Smooth muscle cell (in vitro differentiated cells): Measurements from ENCODE around the gene GRAMD2A. TPM values are rescaled to one million over a fixed set of nuclear protein-coding genes. Genes with fewer than 3 reads are reported as not detected.

ENCODE experiments used
- DNase-seq: peaks from one replicate; lab custom pipeline; 2025; ENCODE audit not compliant: unreplicated experiment; lab: John Stamatoyannopoulos, UW
- H2AFZ ChIP-seq: fragments of 200-600 bp; sonication (generic); 2 replicates; pipeline ENCODE4 v1.6.0; 2016; ENCODE audit warnings: antibody characterized with exemption, low read depth, mild to moderate bottlenecking
- H3F3A ChIP-seq: fragments of 200-600 bp; sonication (generic); 2 replicates; pipeline ENCODE4 v1.6.0; 2017; ENCODE audit warnings: antibody characterized with exemption, low read depth
- H3K27ac ChIP-seq: fragments of 200-600 bp; sonication (generic); 2 replicates; pipeline ENCODE4 v1.5.1; 2016; ENCODE audit warnings: low read depth, mild to moderate bottlenecking
- H3K27me3 ChIP-seq: fragments of 200-600 bp; sonication (generic); 2 replicates; pipeline ENCODE4 v1.6.1; 2016; ENCODE audit warnings: low read depth, mild to moderate bottlenecking
- H3K36me3 ChIP-seq: fragments of 200-600 bp; sonication (generic); 2 replicates; pipeline ENCODE4 v1.5.1; 2016; ENCODE audit warnings: low read depth
- H3K4me1 ChIP-seq: fragments of 200-600 bp; sonication (generic); 2 replicates; pipeline ENCODE4 v1.5.1; 2016; ENCODE audit warnings: low read depth
- H3K4me2 ChIP-seq: fragments of 200-600 bp; sonication (generic); 2 replicates; pipeline ENCODE4 v1.6.0; 2016; ENCODE audit warnings: mild to moderate bottlenecking
- H3K4me3 ChIP-seq: fragments of 200-600 bp; sonication (generic); 2 replicates; pipeline ENCODE4 v1.5.1; 2016; ENCODE audit warnings: mild to moderate bottlenecking
- H3K79me2 ChIP-seq: fragments of 200-600 bp; sonication (generic); 2 replicates; pipeline ENCODE4 v1.6.0; 2016; ENCODE audit warnings: low read depth, mild to moderate bottlenecking
- H3K9ac ChIP-seq: fragments of 200-600 bp; sonication (generic); 2 replicates; pipeline ENCODE4 v1.6.0; 2016; ENCODE audit warnings: low read depth
- H3K9me3 ChIP-seq: fragments of 200-600 bp; sonication (generic); replicated peaks from 2 replicates; pipeline ENCODE4 v1.5.1; 2016; ENCODE audit warnings: low read depth
- H4K20me1 ChIP-seq: fragments of 200-600 bp; sonication (generic); 2 replicates; pipeline ENCODE4 v1.6.0; 2016; ENCODE audit warnings: low read depth
- whole genome bisulfite sequencing: methylation state at CpG from one replicate; pipeline ENCODE4 v1.1.7; 2016; ENCODE audit warnings: low lambda C conversion rate; 5-methylcytosine and 5-hydroxymethylcytosine counted together
- polyA plus RNA-seq: library from polyadenylated mRNA; unstranded; fragments of >200 nt; fragmentation: Nextera tagmentation; extraction: Ambion mirVana; gene quantifications from 2 replicates; pipeline ENCODE4 v1.2.1, GENCODE V29; 2016
- total RNA-seq: library from RNA; depleted of rRNA; stranded (reverse); fragments of >200 nt; gene quantifications from 2 replicates; pipeline ENCODE4 v1.2.3, GENCODE V29; 2014
- TF ChIP-seq, protein P1 (sequence below): fragments of 200-600 bp; sonication (generic); IDR thresholded peaks from 2 replicates; pipeline ENCODE4 v1.5.1; 2017; ENCODE audit warnings: borderline replicate concordance, mild to moderate bottlenecking, antibody characterized with exemption; ENCODE audit not compliant: insufficient read depth, poor library complexity, severe bottlenecking

The GRAMD2A gene
- total and polyA plus RNA-seq, 2 experiments from 2014 or later: 0.54 to 2.1 TPM

DNA sequence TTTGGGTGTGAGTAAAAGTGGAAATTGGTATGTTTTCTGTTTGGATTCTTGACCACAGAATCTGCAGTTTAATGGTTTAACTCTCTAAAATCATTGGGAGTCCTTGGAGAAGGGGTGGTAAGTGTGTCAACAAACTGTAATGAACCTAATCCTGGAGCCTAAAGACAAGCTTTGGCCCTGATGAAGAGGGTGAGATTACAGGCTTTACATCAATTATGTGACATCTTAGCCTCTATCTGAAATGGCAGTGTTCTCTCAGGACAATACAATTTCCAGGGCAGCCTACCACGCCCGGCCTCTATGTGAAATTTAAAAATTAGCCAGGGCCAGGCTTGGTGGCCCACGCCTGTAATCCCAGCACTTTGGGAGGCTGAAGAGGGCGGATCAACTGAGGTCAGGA is 37.7 kb upstream of the GRAMD2A start:
- Histone ChIP-seq H3K27ac (no peak overlapping the region), H3K9ac (no peak overlapping the region), H3K4me1 (peaks cover 17% of the 10 kb centered on the region), H3K27me3 (no peaks in the 10 kb centered on the region), H3F3A (peaks cover 22% of the 10 kb centered on the region), H3K9me3 (no peaks in the 10 kb centered on the region), H2AFZ (no peak overlapping the region), H3K36me3 (no peaks in the 10 kb centered on the region), H4K20me1 (no peaks in the 10 kb centered on the region), H3K4me3 (no peak overlapping the region), H3K4me2 (no peak overlapping the region), H3K79me2 (peaks cover 5% of the 10 kb centered on the region)
- DNase-seq: no peak
- TF ChIP-seq, protein P1, sequence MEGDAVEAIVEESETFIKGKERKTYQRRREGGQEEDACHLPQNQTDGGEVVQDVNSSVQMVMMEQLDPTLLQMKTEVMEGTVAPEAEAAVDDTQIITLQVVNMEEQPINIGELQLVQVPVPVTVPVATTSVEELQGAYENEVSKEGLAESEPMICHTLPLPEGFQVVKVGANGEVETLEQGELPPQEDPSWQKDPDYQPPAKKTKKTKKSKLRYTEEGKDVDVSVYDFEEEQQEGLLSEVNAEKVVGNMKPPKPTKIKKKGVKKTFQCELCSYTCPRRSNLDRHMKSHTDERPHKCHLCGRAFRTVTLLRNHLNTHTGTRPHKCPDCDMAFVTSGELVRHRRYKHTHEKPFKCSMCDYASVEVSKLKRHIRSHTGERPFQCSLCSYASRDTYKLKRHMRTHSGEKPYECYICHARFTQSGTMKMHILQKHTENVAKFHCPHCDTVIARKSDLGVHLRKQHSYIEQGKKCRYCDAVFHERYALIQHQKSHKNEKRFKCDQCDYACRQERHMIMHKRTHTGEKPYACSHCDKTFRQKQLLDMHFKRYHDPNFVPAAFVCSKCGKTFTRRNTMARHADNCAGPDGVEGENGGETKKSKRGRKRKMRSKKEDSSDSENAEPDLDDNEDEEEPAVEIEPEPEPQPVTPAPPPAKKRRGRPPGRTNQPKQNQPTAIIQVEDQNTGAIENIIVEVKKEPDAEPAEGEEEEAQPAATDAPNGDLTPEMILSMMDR: no peak
- 100% methylated on average over 4 of the region's 4 CpGs for WGBS

DNA sequence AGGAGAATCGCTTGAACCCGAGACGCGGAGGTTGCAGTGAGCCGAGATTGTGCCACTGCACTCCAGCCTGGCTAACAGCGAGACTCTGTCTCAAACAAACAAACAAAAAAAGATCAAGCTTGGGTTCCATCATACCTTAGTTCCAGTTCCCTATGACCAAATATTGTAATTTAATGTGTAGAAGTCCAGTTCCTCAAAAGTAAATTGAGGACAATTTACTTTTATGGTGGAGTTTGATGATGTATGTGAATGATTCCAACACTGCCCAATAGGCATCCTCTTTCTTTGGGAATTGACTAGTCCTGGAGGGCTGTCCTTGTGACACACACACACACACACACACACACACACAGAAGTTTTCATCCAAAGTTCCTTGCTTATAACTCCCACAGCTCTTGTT is 36.2 kb upstream of the GRAMD2A start:
- peaks cover 30% of the 10 kb centered on the region for H3F3A ChIP-seq
- peaks cover 3% of the 10 kb centered on the region for H4K20me1 ChIP-seq
- TF ChIP-seq, protein P1: no peak
- H2AFZ ChIP-seq: no peak overlapping the region
- no peak overlapping the region for H3K4me2 ChIP-seq
- no peaks in the 10 kb centered on the region for H3K9me3 ChIP-seq
- DNase-seq: no peak
- no peak overlapping the region for H3K9ac ChIP-seq
- no peak overlapping the region for H3K4me3 ChIP-seq
- peaks cover 15% of the 10 kb centered on the region for H3K79me2 ChIP-seq
- H3K27me3 ChIP-seq: no peaks in the 10 kb centered on the region
- peaks cover 23% of the 10 kb centered on the region for H3K4me1 ChIP-seq
- WGBS: 97% methylated on average over 6 of the region's 6 CpGs
- no peak overlapping the region for H3K27ac ChIP-seq
- no peaks in the 10 kb centered on the region for H3K36me3 ChIP-seq

DNA sequence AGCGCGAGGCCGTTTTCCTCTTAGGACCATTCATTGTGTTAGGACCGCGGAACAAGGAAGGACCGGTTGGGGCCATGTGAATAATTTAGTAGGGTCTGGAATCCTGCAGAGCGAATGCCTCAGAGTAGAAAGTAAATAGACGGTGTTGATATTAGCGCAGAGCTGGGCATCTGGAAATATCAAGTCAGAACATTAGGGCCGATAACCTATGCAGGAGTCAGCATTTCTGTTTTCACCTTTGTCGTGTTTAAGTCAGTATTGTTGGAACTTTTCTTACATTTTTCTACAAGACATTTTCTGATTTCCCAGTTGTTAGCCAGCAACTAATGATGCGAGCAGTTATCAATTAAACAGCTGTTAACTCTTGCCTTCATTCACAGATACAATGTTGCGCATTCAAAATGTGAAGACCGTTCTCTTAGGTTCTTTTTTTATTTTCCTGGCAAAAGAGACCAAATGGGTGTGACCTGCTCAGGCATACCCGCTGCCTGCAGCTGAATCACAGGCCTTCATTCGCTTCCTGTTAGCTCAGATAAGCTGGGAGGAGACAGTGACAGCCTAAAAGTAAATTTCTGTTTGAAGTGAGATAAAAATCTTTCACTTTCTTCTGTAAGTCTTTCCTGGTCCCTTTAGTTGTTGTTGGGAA is 34.4 kb upstream of the GRAMD2A start:
- peak overlapping the region; percentile 93 for H3K9ac ChIP-seq
- peak overlapping the region; percentile 86 for H3K4me3 ChIP-seq
- peaks cover 28% of the 10 kb centered on the region for H3K4me1 ChIP-seq
- peak overlapping the region; percentile 95 for H3K27ac ChIP-seq
- no peaks in the 10 kb centered on the region for H3K36me3 ChIP-seq
- H3K27me3 ChIP-seq: no peaks in the 10 kb centered on the region
- H3F3A ChIP-seq: peaks cover 36% of the 10 kb centered on the region
- no peak for DNase-seq
- peak overlapping the region; percentile 62 for H2AFZ ChIP-seq
- no peaks in the 10 kb centered on the region for H3K9me3 ChIP-seq
- H4K20me1 ChIP-seq: peaks cover 20% of the 10 kb centered on the region
- 9% methylated on average over 16 of the region's 16 CpGs for WGBS
- TF ChIP-seq, protein P1: no peak
- peak overlapping the region; percentile 91 for H3K4me2 ChIP-seq
- peaks cover 20% of the 10 kb centered on the region for H3K79me2 ChIP-seq
